Measurements from ENCODE around the gene KIAA0825.

The KIAA0825 gene

GRCh38 chr5:94391996-94392395, 226.4 kb downstream of the KIAA0825 start:
- no peak for DNase-seq (ENCODE audit: low read depth)
- H3K4me3 ChIP-seq (ENCODE audit: low read depth, low read length), result no peak overlapping the region
- TF ChIP-seq CTCF (IDR thresholded peaks at IDR 0.05; ENCODE audit: insufficient read depth, low read depth, low read length, missing control alignments), result no peak

GRCh38 chr5:94389515-94389899, 228.9 kb downstream of the KIAA0825 start:
- DNase-seq (ENCODE audit: low read depth), result peak; percentile 7
- no peak for TF ChIP-seq CTCF (IDR thresholded peaks at IDR 0.05; ENCODE audit: insufficient read depth, low read depth, low read length, missing control alignments)
- H3K4me3 ChIP-seq (ENCODE audit: low read depth, low read length), result no peak overlapping the region

- no peak for DNase-seq (ENCODE audit: low read depth)
- TF ChIP-seq CTCF (IDR thresholded peaks at IDR 0.05; ENCODE audit: insufficient read depth, low read depth, low read length, missing control alignments), result no peak
- H3K4me3 ChIP-seq (ENCODE audit: low read depth, low read length), result no peak overlapping the region
These were observed 229.5 kb downstream of the KIAA0825 start for GRCh38 chr5:94388773-94389514.

GRCh38 chr5:94385767-94386166, 232.6 kb downstream of the KIAA0825 start:
- no peak overlapping the region for H3K4me3 ChIP-seq (ENCODE audit: low read depth, low read length)
- TF ChIP-seq CTCF (IDR thresholded peaks at IDR 0.05; ENCODE audit: insufficient read depth, low read depth, low read length, missing control alignments), result no peak
- no peak for DNase-seq (ENCODE audit: low read depth)

- no peak for TF ChIP-seq CTCF (IDR thresholded peaks at IDR 0.05; ENCODE audit: insufficient read depth, low read depth, low read length, missing control alignments)
- no peak for DNase-seq (ENCODE audit: low read depth)
- H3K4me3 ChIP-seq (ENCODE audit: low read depth, low read length), result no peak overlapping the region
These were observed 240.3 kb downstream of the KIAA0825 start for GRCh38 chr5:94378062-94378461.

GRCh38 chr5:94376672-94377345, 241.6 kb downstream of the KIAA0825 start:
- no peak for TF ChIP-seq CTCF (IDR thresholded peaks at IDR 0.05; ENCODE audit: insufficient read depth, low read depth, low read length, missing control alignments)
- H3K4me3 ChIP-seq (ENCODE audit: low read depth, low read length), result no peak overlapping the region
- DNase-seq (ENCODE audit: low read depth), result no peak

Data from GM12865 (cell line).